OCI-LY3 (cell line): ENCODE results near the gene AKAP14.

Experiments
- H2AFZ ChIP-seq: fragments of 200-600, 300-600 bp; shearing (Covaris generic); 2 replicates; pipeline ENCODE4 v1.6.0; 2014; ENCODE audit warnings: antibody characterized with exemption, low read depth, low read length
- H3K27ac ChIP-seq: fragments of 200-600, 300-600 bp; sonication (generic); 2 replicates; pipeline ENCODE4 v1.5.1; 2014; ENCODE audit warnings: mild to moderate bottlenecking, low read length, moderate library complexity, mixed read lengths
- H3K27me3 ChIP-seq: fragments of 200-600, 300-600 bp; sonication (generic); 2 replicates; pipeline ENCODE4 v1.6.1; 2014; ENCODE audit warnings: low read depth, low read length, mixed read lengths
- H3K36me3 ChIP-seq: fragments of 200-600, 300-600 bp; sonication (generic); replicated peaks from 2 replicates; pipeline ENCODE3; 2014; ENCODE audit warnings: low read depth, low read length, mixed read lengths
- H3K4me1 ChIP-seq: fragments of 300-600, 200-600 bp; sonication (generic); 2 replicates; pipeline ENCODE4 v1.6.1; 2014; ENCODE audit warnings: low read length, mixed read lengths
- H3K4me2 ChIP-seq: fragments of 200-600, 300-600 bp; sonication (generic); 2 replicates; pipeline ENCODE4 v1.6.1; 2014; ENCODE audit warnings: low read length, mixed read lengths
- H3K4me3 ChIP-seq: fragments of 300-600, 200-600 bp; sonication (generic); 2 replicates; pipeline ENCODE4 v1.5.1; 2014; ENCODE audit warnings: antibody characterized with exemption, mild to moderate bottlenecking, low read length, moderate library complexity
- H3K79me2 ChIP-seq: fragments of 300-600, 200-600 bp; shearing (Covaris generic); 2 replicates; pipeline ENCODE4 v1.6.1; 2014; ENCODE audit warnings: mild to moderate bottlenecking, low read length, mixed read lengths
- H3K9ac ChIP-seq: fragments of 300-600, 200-600 bp; shearing (Covaris generic); 2 replicates; pipeline ENCODE4 v1.6.0; 2014; ENCODE audit warnings: mild to moderate bottlenecking, low read length, moderate library complexity
- H3K9me3 ChIP-seq: fragments of 200-600, 300-600 bp; shearing (Covaris generic); 2 replicates; pipeline ENCODE4 v1.6.1; 2014; ENCODE audit warnings: low read length, mixed read lengths; ENCODE audit not compliant: insufficient read depth
- H4K20me1 ChIP-seq: fragments of 200-600, 300-600 bp; sonication (generic); 2 replicates; pipeline ENCODE4 v1.6.1; 2016; ENCODE audit warnings: low read length, mixed read lengths; ENCODE audit not compliant: insufficient read depth
- EZH2phosphoT487 ChIP-seq: fragments of 200-600 bp; shearing (Covaris generic); IDR thresholded peaks from 2 replicates; pipeline ENCODE4 v1.6.1; 2018; ENCODE audit warnings: antibody characterized with exemption, mixed run types, low read depth
- TF ChIP-seq, protein P1 (sequence below): fragments of 200-600, 300-600 bp; sonication (generic); IDR thresholded peaks from 2 replicates; pipeline ENCODE4 v1.5.1; 2014; ENCODE audit warnings: antibody characterized with exemption, low read length, low read depth

Gene AKAP14

DNA sequence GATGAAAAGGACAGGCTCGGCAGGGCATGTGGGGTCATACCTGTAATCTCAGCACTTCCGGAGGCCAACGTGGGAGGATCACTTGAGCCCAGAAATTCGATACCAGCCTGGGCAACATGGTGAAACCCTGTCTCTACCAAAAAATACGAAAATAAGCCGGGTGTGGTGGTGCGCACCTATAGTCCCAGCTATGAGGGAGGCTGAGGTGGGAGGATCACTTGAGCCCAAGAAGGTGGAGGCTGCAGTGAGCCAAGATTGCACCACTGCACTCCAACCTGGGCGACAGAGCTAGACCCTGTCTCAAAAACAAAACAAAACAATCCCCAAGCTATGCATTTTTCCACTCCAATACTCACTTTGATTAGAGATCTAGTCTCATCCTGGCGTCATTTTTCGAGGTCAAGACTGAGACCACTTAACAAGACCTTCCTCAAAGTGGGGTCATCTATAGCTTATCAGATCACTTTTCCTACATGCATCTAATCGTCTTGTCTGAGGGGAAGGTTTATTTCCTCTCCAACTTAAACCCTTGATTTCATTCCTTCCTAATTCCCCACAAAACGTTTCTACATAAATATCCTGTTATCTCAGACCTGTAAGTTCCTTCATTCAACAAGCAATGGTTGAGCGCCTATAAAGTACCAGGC lies 46.6 kb downstream of the AKAP14 start:
- Histone ChIP-seq H2AFZ (no peak overlapping the region), H3K79me2 (peaks cover 25% of the 10 kb centered on the region), H3K9me3 (no peaks in the 10 kb centered on the region), H3K36me3 (peaks cover 4% of the 10 kb centered on the region), H3K4me3 (peak overlapping the region; percentile 99), H3K27ac (peak overlapping the region; percentile 86), H3K4me2 (peak overlapping the region; percentile 97), H3K9ac (peak overlapping the region; percentile 94), H4K20me1 (peaks cover 3% of the 10 kb centered on the region; the same call in 1 of the 2 replicates), H3K4me1 (peaks cover 12% of the 10 kb centered on the region), H3K27me3 (no peaks in the 10 kb centered on the region)
- TF ChIP-seq, protein P1, sequence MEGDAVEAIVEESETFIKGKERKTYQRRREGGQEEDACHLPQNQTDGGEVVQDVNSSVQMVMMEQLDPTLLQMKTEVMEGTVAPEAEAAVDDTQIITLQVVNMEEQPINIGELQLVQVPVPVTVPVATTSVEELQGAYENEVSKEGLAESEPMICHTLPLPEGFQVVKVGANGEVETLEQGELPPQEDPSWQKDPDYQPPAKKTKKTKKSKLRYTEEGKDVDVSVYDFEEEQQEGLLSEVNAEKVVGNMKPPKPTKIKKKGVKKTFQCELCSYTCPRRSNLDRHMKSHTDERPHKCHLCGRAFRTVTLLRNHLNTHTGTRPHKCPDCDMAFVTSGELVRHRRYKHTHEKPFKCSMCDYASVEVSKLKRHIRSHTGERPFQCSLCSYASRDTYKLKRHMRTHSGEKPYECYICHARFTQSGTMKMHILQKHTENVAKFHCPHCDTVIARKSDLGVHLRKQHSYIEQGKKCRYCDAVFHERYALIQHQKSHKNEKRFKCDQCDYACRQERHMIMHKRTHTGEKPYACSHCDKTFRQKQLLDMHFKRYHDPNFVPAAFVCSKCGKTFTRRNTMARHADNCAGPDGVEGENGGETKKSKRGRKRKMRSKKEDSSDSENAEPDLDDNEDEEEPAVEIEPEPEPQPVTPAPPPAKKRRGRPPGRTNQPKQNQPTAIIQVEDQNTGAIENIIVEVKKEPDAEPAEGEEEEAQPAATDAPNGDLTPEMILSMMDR: no peak
- TF ChIP-seq EZH2phosphoT487: no peak

DNA sequence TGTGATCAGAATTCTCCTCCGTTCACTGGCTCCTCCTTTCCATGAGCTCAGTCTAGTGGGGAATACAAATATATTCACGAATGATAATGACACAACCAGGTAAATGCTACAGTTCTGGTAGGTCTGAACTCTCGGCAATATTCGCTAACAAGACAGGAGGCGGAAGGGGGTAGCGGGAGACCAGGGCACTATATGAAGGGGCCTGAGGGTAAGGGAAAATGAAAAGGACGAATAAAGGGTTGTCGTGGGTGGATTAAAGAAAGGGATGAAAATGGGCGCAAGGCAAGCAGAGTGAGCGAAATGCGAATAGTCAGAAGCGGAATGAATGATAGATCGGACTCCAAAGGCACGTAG lies 47.1 kb downstream of the AKAP14 start:
- Histone ChIP-seq H3K27ac (peak overlapping the region; percentile 86), H3K4me1 (peaks cover 12% of the 10 kb centered on the region), H3K4me3 (peak overlapping the region; percentile 99), H3K27me3 (no peaks in the 10 kb centered on the region), H3K4me2 (peak overlapping the region; percentile 97), H2AFZ (peak overlapping the region; percentile 100; the same call in 1 of the 2 replicates), H4K20me1 (peaks cover 3% of the 10 kb centered on the region; the same call in 1 of the 2 replicates), H3K36me3 (peaks cover 4% of the 10 kb centered on the region), H3K79me2 (peaks cover 25% of the 10 kb centered on the region), H3K9me3 (no peaks in the 10 kb centered on the region), H3K9ac (peak overlapping the region; percentile 94)
- TF ChIP-seq, protein P1: no peak
- no peak for TF ChIP-seq EZH2phosphoT487

DNA sequence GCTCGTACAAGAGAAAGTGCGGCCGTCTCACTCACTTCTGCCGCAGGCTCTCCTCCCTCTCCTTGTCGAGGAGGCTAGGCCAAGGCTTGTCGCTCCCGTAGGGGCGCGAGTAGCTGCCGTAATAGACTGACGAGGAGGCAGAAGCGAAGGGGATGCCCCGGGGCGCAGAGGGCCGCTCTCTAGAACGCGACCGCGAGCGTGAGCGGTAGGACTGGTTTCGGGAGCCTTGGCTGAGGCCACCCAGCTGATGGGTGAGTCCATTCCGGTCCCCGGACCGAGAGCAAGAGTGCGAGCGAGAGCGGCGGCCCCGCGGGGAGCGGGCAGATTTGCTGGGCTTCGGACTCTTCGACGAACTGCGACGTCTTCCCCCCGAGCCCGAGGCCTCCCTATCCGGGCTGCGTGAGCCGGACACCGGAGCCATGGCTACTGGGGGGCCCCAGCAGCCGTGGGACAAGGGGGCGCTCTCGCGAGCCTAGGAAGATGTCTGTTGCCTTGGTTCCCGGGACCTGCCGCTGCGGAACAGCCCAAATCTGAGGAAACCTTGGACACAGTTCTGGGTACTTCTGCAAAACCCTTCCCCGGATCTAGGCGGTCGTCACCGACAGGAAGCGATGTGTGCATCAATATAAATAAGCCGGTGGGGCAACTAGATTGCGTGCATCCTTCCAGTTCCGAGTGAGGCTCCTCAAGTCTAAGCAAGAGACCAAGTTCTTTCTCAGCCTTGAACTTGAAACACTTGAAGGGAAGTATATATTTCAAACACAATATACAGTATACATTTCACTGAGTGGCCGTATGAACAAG lies 47.7 kb downstream of the AKAP14 start, which contains the start of gene NKAP:
NKAP (minus strand) TSS at position 567 of the 804 bp plus-strand sequence; CDS start at position 421, 146 bp downstream.
- peak within 1 kb of the TSS; percentile 86 for H3K27ac ChIP-seq
- TF ChIP-seq, protein P1: no peak
- no peak for TF ChIP-seq EZH2phosphoT487
- peaks cover 4% of the 10 kb centered on the region for H3K36me3 ChIP-seq
- peaks cover 25% of the 10 kb centered on the region for H3K79me2 ChIP-seq
- H3K4me3 ChIP-seq: peak within 1 kb of the TSS; percentile 99
- H3K4me2 ChIP-seq: peak within 1 kb of the TSS; percentile 97
- H3K9me3 ChIP-seq: no peaks in the 10 kb centered on the region
- H4K20me1 ChIP-seq: peaks cover 3% of the 10 kb centered on the region; the same call in 1 of the 2 replicates
- no peaks in the 10 kb centered on the region for H3K27me3 ChIP-seq
- peak within 1 kb of the TSS; percentile 94 for H3K9ac ChIP-seq
- H3K4me1 ChIP-seq: peaks cover 12% of the 10 kb centered on the region
- H2AFZ ChIP-seq: peak within 1 kb of the TSS; percentile 100

DNA sequence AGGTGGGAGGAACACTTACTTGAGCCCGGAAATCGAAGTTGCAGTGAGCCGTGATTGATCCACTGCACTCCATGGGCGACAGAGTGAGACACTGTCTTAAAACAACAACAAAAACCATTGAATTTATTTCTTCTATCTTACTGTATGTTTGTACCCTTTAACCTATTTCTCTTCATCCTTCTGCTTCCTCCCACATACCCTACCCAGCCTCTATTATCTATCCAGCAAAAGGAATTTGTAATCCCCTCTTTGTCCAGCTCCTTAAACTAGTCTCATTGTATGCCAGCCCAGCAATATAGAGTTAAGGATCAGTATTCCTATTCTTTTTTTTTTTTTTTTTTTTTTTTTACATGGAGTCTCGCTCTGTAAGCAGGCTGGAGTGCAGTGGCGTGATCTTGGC lies 49.8 kb downstream of the AKAP14 start:
- peaks cover 4% of the 10 kb centered on the region for H3K36me3 ChIP-seq
- TF ChIP-seq EZH2phosphoT487: no peak
- TF ChIP-seq, protein P1: no peak
- peaks cover 25% of the 10 kb centered on the region for H3K79me2 ChIP-seq
- H4K20me1 ChIP-seq: peaks cover 3% of the 10 kb centered on the region; the same call in 1 of the 2 replicates
- H3K4me2 ChIP-seq: no peak overlapping the region
- no peaks in the 10 kb centered on the region for H3K27me3 ChIP-seq
- H3K27ac ChIP-seq: no peak overlapping the region
- no peaks in the 10 kb centered on the region for H3K9me3 ChIP-seq
- no peak overlapping the region for H3K9ac ChIP-seq
- peaks cover 12% of the 10 kb centered on the region for H3K4me1 ChIP-seq
- no peak overlapping the region for H3K4me3 ChIP-seq
- no peak overlapping the region for H2AFZ ChIP-seq
